Adrenal gland (tissue), 12 donors: ENCODE measurements around the gene P4HTM. TPM values are rescaled to one million over a fixed set of nuclear protein-coding genes. Genes with fewer than 3 reads are reported as not detected.
"Not testable (repeated sequence)": the region's sequence is repeated elsewhere in the genome, so short reads cannot be mapped to it uniquely, and the experiment has no call there.

Source experiments
- DNase-seq, 7 donors: peaks; one replicate each; pipeline ENCODE4 v3.0.0-alpha.2; 2019 to 2020
- H3K27ac ChIP-seq, 5 donors: fragments of 200-600 bp; sonication (generic) in 4 of 5; 1 replicate in 3 of 5; 2 replicates in 2 of 5; pipeline versions ENCODE4 v1.5.1 to v1.8.0; 2016 to 2020; ENCODE audit warnings: mild to moderate bottlenecking in 1 of 5
- H3K27me3 ChIP-seq: fragments of 200-600 bp; 2 replicates; pipeline ENCODE4 v1.8.0; 2021
- H3K36me3 ChIP-seq, 2 donors: fragments of 200-600 bp; replicated peaks in 1 of 2; 1 replicate in 1 of 2; 2 replicates in 1 of 2; pipeline versions ENCODE4 v1.5.1 to v1.8.0; 2018 to 2022
- H3K4me1 ChIP-seq, 2 donors: fragments of 200-600 bp; replicated peaks in 1 of 2; 1 replicate in 1 of 2; 2 replicates in 1 of 2; pipeline versions ENCODE4 v1.5.1 to v1.8.0; 2018 to 2021
- H3K4me3 ChIP-seq, 4 donors: fragments of 200-600 bp; sonication (generic) in 3 of 4; one replicate each; pipeline ENCODE4 v1.5.1; 2016 to 2018
- H3K9me3 ChIP-seq, 3 donors: fragments of 200-600 bp; sonication (generic) in 1 of 3; replicated peaks in 1 of 3; 1 replicate in 2 of 3; 2 replicates in 1 of 3; pipeline versions ENCODE4 v1.5.1 to v1.8.0; 2016 to 2021
- CTCF ChIP-seq, 6 experiments: fragments of 450-650 bp in 4 of 6; fragments of 200-600 bp in 2 of 6; sonication (generic) in 1 of 6; IDR thresholded peaks; 1 replicate in 5 of 6; 2 replicates in 1 of 6; pipeline versions ENCODE4 v1.5.1 to v1.8.0; 2016 to 2021; ENCODE audit warnings: antibody characterized with exemption in 6 of 6, mild to moderate bottlenecking in 2 of 6, moderate library complexity in 1 of 6
- POLR2A ChIP-seq, 2 donors: fragments of 450-650 bp; IDR thresholded peaks; one replicate each; pipeline ENCODE4 v1.6.1; 2017; ENCODE audit warnings: antibody characterized with exemption in 2 of 2, mild to moderate bottlenecking in 2 of 2, moderate library complexity in 1 of 2
- WGBS, 4 donors: extraction: QIAGEN DNeasy Blood & Tissue Kit in 2 of 4; methylation state at CpG; one replicate each; pipeline versions ENCODE4 v1.1.5 to v1.1.7; 2013 to 2017; 5-methylcytosine and 5-hydroxymethylcytosine counted together
- intact Hi-C, 2 donors: fragments of 100-400 bp; cut with DNase I; formaldehyde crosslinking; loops; one replicate each; pipeline versions ENCODE4 v1.14.1 to v1.15.0; 2022 to 2023
- polyA plus RNA-seq, 3 donors: library from polyadenylated mRNA; stranded (reverse); fragments of 200-250 nt in 2 of 3; fragments of 350-450 nt in 1 of 3; fragmentation: Illumina TruSeq in 1 of 3; extraction: RNeasy Lipid Tissue Mini Kit (QIAGEN cat#74804) in 1 of 3; gene quantifications; one replicate each; pipeline ENCODE4 v1.2.3, GENCODE V29; 2013 to 2014
- total RNA-seq, 9 donors: library from RNA; depleted of rRNA in 4 of 9; stranded (reverse); fragments of >200 nt in 4 of 9; fragments of 120-200 nt in 1 of 9; fragmentation: NEBNext Ultra II Directional in 1 of 9; extraction: Animal tissue kit (Norgen Biotek cat#: 25700) in 1 of 9; gene quantifications; one replicate each; pipeline versions ENCODE4 v1.1.0 to v1.2.4, GENCODE V29; 2013 to 2023
- donor health status: healthy with polysubstance abuse.
- donor health status: Bipolar disorder and iron deficiency.
- donor health status: DM: yes; HTN: yes; CAD: no.
- donor health status: DM: no; HTN: no; CAD: no.
- donor health status: DM: no; HTN: no; CAD: no.
- donor health status: DM: yes; HTN: yes; CAD: no.

The P4HTM gene
- total and polyA plus RNA-seq, 12 donors, result 26.6 to 174 (median 102) TPM

- Histone ChIP-seq H3K27ac (peak overlapping the region; percentile 84 to 98 (median 94)), H3K4me3 (peak overlapping the region; percentile 35 to 66 (median 54)), H3K36me3 (no peaks in the 10 kb centered on the region), H3K9me3 (no peaks in the 10 kb centered on the region), H3K27me3 (no peaks in the 10 kb centered on the region), H3K4me1 (peaks cover 16 to 27% of the 10 kb centered on the region in 2 donors)
- intact Hi-C loops, result no loop called here
- WGBS, 4 donors, result 0 to 5% (median 2%) methylated on average over 5 to 32 of the region's 32 CpGs
- TF ChIP-seq POLR2A (IDR thresholded peaks at IDR 0.05), result peak in 1 of 2 donors; percentile 15
- TF ChIP-seq CTCF (IDR thresholded peaks at IDR 0.05), result no peak
- peak; percentile 59 to 84 (median 66) for DNase-seq
Observed at GRCh38 chr3:49006408-49007067, 16.5 kb downstream of the P4HTM start.

GRCh38 chr3:49007068-49007770 lies 17.2 kb downstream of the P4HTM start, which contains the start of gene WDR6:
Gene WDR6 (plus strand): TSS chr3:49007391. CDS start chr3:49007432, 41 bp downstream.
- peak; percentile 97 to 99 (median 99) for DNase-seq
- H3K4me1 ChIP-seq, result peaks cover 20 to 34% of the 10 kb centered on the region in 2 donors
- H3K4me3 ChIP-seq, result peak within 1 kb of the TSS; percentile 46 to 83 (median 64)
- intact Hi-C loops, result no loop called here
- WGBS, 4 donors, result 0 to 1% (median 0%) methylated on average over 21 to 65 of the region's 65 CpGs
- H3K36me3 ChIP-seq, result peaks cover 0 to 5% of the 10 kb centered on the region in 2 donors
- H3K27me3 ChIP-seq, result no peaks in the 10 kb centered on the region
- H3K9me3 ChIP-seq, result no peaks in the 10 kb centered on the region
- peak in 5 of 6 experiments; percentile 41 to 57 (median 55) for TF ChIP-seq CTCF (IDR thresholded peaks at IDR 0.05)
- peak; percentile 59 to 89 for TF ChIP-seq POLR2A (IDR thresholded peaks at IDR 0.05)
- peak within 1 kb of the TSS; percentile 84 to 98 (median 94) for H3K27ac ChIP-seq

GRCh38 chr3:49007771-49008528 lies 17.9 kb downstream of the P4HTM start:
- 8 to 21% (median 15%) methylated on average over 17 to 40 of the region's 41 CpGs for WGBS, 4 donors
- H3K4me3 ChIP-seq, result peak overlapping the region; percentile 19 to 83 (median 56)
- DNase-seq, result peak; percentile 94 to 97 (median 95)
- H3K9me3 ChIP-seq, result no peaks in the 10 kb centered on the region
- no peaks in the 10 kb centered on the region for H3K27me3 ChIP-seq
- peaks cover 27 to 41% of the 10 kb centered on the region in 2 donors for H3K4me1 ChIP-seq
- peak overlapping the region; percentile 84 to 98 (median 94) for H3K27ac ChIP-seq
- no peak for TF ChIP-seq CTCF (IDR thresholded peaks at IDR 0.05)
- TF ChIP-seq POLR2A (IDR thresholded peaks at IDR 0.05), result no peak
- peaks cover 0 to 13% of the 10 kb centered on the region in 2 donors for H3K36me3 ChIP-seq
- intact Hi-C loops, result no loop called here

GRCh38 chr3:49008627-49009026 lies 18.6 kb downstream of the P4HTM start:
- DNase-seq, H3K27me3 ChIP-seq, intact Hi-C loops, H3K9me3 ChIP-seq: not testable (repeated sequence)
- H3K4me1 ChIP-seq, result peaks cover 27 to 43% of the 10 kb centered on the region in 2 donors
- 77 to 89% (median 84%) methylated on average over 5 of the region's 5 CpGs for WGBS, 4 donors
- H3K36me3 ChIP-seq, result peaks cover 0 to 14% of the 10 kb centered on the region in 2 donors
- peak overlapping the region in 1 of 4 donors; percentile 66 for H3K4me3 ChIP-seq
- H3K27ac ChIP-seq, result peak overlapping the region in 4 of 5 donors; percentile 84 to 95 (median 92)
